Activated naive CD8-positive, alpha-beta T cell treated with anti-CD3 and anti-CD28 coated beads, Interleukin-2, amount 10 ng/mL, durations not matched to agents 7 days and 5 days (primary cell): ENCODE results near the gene KRT36. TPM values are rescaled to one million over a fixed set of nuclear protein-coding genes. Genes with fewer than 3 reads are reported as not detected.

Experiments used
- ATAC-seq: fragments of 150-1000 bp; cut with Tn5 transposase; one replicate; pipeline ENCODE4 v1.10.0; 2021; ENCODE audit warnings: low read depth, moderate library complexity
- POLR2A ChIA-PET: fragments of 350-600 bp; sonication (Branson Sonifier 250); formaldehyde crosslinking; loops from one replicate; lab custom pipeline; 2021; ENCODE audit warnings: antibody characterized with exemption; lab: Charles Lee
- DNase-seq: peaks from one replicate; pipeline ENCODE4 v3.0.0; 2021
- H3K27ac Mint-ChIP-seq: one replicate; pipeline ENCODE4 v1.8.0; 2022; ENCODE audit warnings: mild to moderate bottlenecking, mixed read lengths
- H3K27me3 Mint-ChIP-seq: one replicate; pipeline ENCODE4 v1.8.0; 2022; ENCODE audit warnings: mild to moderate bottlenecking, moderate library complexity, mixed read lengths
- H3K36me3 Mint-ChIP-seq: one replicate; pipeline ENCODE4 v1.8.0; 2021; ENCODE audit warnings: mild to moderate bottlenecking, mixed read lengths
- H3K4me1 Mint-ChIP-seq: one replicate; pipeline ENCODE4 v1.8.0; 2021; ENCODE audit warnings: mixed read lengths
- H3K4me3 Mint-ChIP-seq: one replicate; pipeline ENCODE4 v1.8.0; 2022; ENCODE audit warnings: mild to moderate bottlenecking, moderate library complexity, mixed read lengths
- H3K9me3 Mint-ChIP-seq: one replicate; pipeline ENCODE4 v1.8.0; 2021; ENCODE audit warnings: mixed read lengths
- total RNA-seq, 2 experiments: library from RNA; stranded (reverse); gene quantifications; one replicate each; pipeline ENCODE4 v1.2.3, GENCODE V29; 2021

Gene KRT36
- total RNA-seq, 2 experiments from 2014 or later: not detected

DNA sequence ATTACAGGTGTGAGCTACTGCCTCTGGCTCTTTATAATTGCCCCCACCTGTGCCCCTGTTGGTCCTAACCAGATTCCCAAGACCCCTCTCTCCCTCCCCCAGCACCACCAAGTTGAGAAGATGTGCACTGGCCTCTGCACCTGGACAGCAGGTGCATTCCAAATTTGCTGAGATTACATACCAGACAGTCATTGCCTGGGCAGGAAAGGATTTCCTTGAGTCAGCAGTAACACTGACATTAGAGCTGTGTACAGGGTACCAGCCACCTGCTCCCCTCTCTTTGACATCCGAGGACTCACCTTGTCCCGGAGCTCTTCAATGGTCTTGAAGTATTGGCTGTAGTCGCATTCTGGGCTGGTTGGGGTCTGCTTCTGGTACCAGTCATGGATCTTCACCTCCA is 28.3 kb upstream of the KRT36 start:
- H3K27me3 Mint-ChIP-seq: no peaks in the 10 kb centered on the region
- ATAC-seq (no peak), DNase-seq (no peak)
- H3K4me1 Mint-ChIP-seq: no peaks in the 10 kb centered on the region
- POLR2A ChIA-PET: no interaction called here
- no peak overlapping the region for H3K4me3 Mint-ChIP-seq
- H3K9me3 Mint-ChIP-seq: no peaks in the 10 kb centered on the region
- H3K27ac Mint-ChIP-seq: no peak overlapping the region
- H3K36me3 Mint-ChIP-seq: no peaks in the 10 kb centered on the region

DNA sequence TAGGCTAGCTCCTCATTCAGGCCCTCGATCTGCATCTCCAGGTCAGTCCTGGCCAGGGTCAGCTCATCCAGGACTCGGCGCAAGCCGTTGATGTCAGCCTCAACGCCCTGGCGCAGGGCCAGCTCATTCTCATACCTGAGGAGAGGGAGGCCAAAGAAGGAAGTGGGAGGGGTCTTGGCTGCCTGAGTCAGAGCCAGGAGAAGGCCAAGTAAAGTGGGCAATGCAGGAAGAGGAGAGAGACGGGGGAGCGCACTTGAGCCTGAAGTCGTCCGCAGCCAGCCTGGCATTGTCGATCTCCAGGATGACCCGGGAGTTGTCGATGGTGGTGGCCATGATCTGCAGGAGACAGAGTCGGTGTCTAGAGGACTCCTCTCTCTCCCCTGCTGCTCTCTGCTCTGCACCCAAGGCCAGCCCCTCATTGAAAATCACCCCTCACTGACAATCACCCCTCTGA is 27.1 kb upstream of the KRT36 start:
- H3K36me3 Mint-ChIP-seq: no peaks in the 10 kb centered on the region
- no peak for DNase-seq
- no peak for ATAC-seq
- H3K27me3 Mint-ChIP-seq: peaks cover 2% of the 10 kb centered on the region
- POLR2A ChIA-PET: no interaction called here
- no peaks in the 10 kb centered on the region for H3K9me3 Mint-ChIP-seq
- no peak overlapping the region for H3K4me3 Mint-ChIP-seq
- no peak overlapping the region for H3K27ac Mint-ChIP-seq
- H3K4me1 Mint-ChIP-seq: no peaks in the 10 kb centered on the region

DNA sequence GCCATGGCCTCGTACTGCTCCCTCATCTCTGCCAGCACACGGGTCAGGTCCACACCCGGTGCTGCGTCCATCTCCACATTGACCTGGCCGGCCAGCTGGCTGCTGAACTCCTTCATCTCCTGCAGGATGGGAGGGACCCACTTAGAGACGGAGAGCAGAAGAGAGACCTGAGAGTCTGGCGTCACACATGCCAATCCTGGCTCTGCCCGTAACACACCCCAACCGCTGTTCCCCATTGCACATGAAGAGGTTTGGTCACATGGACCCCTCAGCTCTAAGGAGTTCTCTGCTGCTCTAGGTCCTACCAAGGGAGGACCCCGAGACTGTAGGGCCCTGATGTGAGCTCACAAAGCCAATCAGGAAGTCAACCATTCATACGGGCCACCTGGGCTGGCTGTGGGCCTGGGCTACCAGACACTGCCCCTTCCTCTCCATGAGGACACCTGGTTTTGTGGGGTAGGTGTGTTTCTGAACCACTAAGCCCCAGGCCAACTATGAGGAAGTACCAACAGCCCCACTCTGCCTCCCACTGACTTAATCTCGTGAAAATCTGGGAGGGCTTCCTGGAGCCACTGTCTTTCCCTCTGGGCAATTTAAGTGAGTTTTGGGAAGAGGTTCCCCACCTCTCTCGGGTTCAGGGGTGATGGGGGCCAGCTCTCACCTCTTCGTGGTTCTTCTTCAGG is 26.6 kb upstream of the KRT36 start:
- no peaks in the 10 kb centered on the region for H3K36me3 Mint-ChIP-seq
- H3K9me3 Mint-ChIP-seq: no peaks in the 10 kb centered on the region
- H3K27me3 Mint-ChIP-seq: peaks cover 2% of the 10 kb centered on the region
- H3K27ac Mint-ChIP-seq: no peak overlapping the region
- no peaks in the 10 kb centered on the region for H3K4me1 Mint-ChIP-seq
- DNase-seq (no peak), ATAC-seq (no peak)
- POLR2A ChIA-PET: no interaction called here
- no peak overlapping the region for H3K4me3 Mint-ChIP-seq

DNA sequence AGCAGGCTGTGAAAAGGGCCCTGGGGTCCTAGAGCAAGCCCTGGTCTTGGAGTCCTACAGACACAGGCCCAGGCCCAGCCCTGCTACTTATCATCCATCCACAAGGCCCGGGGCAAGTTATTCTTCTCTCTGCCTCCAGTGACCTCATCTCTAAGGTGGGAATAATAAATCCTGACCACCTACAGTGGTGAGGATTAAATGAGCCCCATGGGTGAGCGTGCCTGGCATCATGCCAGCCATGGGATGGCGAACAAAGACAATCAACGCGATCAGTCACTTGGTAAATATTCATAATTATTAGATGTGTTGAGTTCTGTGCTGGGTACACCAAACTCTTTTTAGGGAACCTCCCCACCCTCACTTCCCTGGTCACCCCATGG is 23.4 kb upstream of the KRT36 start:
- H3K9me3 Mint-ChIP-seq: no peaks in the 10 kb centered on the region
- ATAC-seq: no peak
- H3K36me3 Mint-ChIP-seq: no peaks in the 10 kb centered on the region
- POLR2A ChIA-PET: no interaction called here
- no peak overlapping the region for H3K4me3 Mint-ChIP-seq
- DNase-seq: no peak
- no peaks in the 10 kb centered on the region for H3K4me1 Mint-ChIP-seq
- peaks cover 2% of the 10 kb centered on the region for H3K27me3 Mint-ChIP-seq
- no peak overlapping the region for H3K27ac Mint-ChIP-seq

DNA sequence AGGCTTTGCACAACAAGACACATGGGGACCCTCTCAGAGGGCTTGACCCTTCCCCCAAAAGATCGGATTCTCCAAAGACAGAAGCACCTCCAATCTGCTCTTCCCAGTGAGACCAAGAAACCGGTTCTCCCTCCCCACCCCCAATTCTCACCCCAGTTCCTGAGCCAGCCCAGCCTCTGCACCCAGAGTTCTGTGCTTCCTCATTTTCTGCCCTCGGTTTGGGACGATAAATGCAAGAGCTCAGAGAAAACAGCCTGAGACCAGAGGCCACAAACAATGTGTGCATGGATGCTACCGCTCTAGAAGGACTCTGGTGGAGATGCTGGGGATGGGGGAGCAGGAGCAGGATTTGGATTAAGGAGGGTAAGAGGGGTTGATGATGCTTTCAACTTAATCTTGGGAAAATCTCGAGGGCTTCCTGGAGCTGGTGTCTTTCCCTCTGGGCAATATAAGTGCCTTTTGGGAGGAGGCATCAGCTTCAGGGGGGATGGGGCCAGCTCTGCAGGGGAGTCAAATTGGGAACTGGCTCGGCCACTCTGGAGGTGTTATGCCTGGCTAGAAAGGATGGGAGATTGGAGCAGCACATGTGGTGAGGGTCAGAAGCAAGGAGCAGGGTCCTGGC is 22.9 kb upstream of the KRT36 start:
- no peaks in the 10 kb centered on the region for H3K9me3 Mint-ChIP-seq
- no peaks in the 10 kb centered on the region for H3K36me3 Mint-ChIP-seq
- DNase-seq (no peak), ATAC-seq (no peak)
- H3K27ac Mint-ChIP-seq: no peak overlapping the region
- H3K27me3 Mint-ChIP-seq: peaks cover 2% of the 10 kb centered on the region
- POLR2A ChIA-PET: no interaction called here
- no peak overlapping the region for H3K4me3 Mint-ChIP-seq
- H3K4me1 Mint-ChIP-seq: no peaks in the 10 kb centered on the region

DNA sequence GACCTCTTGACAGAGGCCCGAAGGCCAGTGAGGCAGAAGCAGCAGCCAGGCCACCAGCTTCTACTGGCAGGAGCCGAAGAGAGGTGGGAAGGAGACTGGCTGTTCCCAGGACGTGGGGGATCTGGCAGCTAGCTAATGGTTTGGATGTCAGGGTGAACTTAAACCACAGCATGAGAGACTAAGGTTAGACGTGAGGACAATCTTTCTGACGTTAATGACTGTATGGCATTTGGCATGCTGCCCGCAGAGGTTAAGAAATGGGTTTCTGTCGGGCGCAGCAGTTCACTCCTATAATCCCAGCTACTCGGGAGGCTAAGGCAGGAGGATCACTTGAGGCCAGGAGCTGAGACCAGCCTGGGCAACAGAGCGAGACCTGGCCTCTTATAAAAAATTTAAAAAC is 22.0 kb upstream of the KRT36 start:
- Mint-ChIP-seq H3K36me3 (no peaks in the 10 kb centered on the region), H3K4me3 (no peak overlapping the region), H3K9me3 (no peaks in the 10 kb centered on the region), H3K4me1 (no peaks in the 10 kb centered on the region), H3K27ac (no peak overlapping the region), H3K27me3 (peaks cover 2% of the 10 kb centered on the region)
- DNase-seq: no peak
- ATAC-seq: no peak
- POLR2A ChIA-PET: no interaction called here

DNA sequence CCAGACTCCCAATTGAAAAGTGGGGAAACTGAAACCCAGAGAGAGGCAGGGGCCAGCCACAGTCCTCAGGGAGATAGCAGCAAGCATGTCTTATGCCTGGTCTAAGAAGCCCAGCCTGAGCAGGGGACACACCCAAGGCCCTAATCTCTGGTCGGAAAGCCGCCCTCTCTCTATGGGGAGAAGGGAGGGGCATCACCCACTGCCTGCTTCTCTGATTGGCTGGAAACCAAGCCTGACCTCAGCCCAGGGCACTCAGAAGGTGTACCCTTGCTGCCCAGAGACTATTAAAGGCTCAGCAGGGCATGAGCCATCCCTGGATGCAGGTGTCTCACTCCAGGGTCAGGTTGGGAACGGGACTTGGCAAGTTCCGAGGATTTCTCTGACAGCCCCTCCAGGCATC is 21.4 kb upstream of the KRT36 start:
- no peak for ATAC-seq
- no peak for DNase-seq
- Mint-ChIP-seq H3K27ac (no peak overlapping the region), H3K4me3 (no peak overlapping the region), H3K9me3 (no peaks in the 10 kb centered on the region), H3K27me3 (peaks cover 2% of the 10 kb centered on the region), H3K4me1 (no peaks in the 10 kb centered on the region), H3K36me3 (no peaks in the 10 kb centered on the region)
- POLR2A ChIA-PET: no interaction called here

DNA sequence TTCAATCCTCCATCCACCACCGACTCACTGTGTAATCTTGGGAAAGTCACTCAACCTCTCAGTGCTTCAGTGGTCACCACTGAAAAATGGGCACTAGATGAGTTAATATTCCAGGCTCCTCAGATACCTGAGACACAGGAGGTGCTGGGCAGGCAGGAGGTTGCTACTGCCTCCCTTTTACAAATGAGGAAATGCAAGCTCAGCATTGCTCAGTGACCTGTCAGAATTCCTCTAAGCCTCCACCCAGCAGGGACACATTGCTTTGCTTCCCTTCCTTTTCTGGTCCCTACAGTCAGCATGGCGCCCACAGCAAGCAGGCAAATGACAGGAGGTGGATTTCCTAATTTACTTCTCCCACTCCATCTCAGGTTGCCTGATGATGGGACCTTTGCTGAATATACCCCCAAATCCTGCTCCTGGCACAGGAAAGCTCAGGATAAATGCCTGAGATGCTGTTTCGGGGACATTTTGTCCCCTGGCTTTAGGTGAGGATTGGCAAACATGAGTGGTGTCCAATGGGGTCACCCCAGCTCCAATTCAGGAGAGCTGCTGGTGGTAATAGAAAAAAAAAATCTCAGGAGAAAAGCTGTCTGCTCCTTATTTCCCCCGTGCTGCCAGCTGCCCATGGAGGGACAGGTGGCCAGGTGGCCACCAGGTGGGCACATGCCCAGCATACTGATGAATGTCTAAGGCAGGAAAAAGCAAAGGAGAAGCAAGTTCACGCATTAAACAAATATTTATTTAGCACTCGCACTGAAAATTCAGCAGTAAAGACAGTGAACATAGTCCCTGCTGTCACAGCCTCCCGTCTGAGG is 20.7 kb upstream of the KRT36 start:
- Mint-ChIP-seq H3K27me3 (peaks cover 2% of the 10 kb centered on the region), H3K36me3 (no peaks in the 10 kb centered on the region), H3K4me3 (no peak overlapping the region), H3K4me1 (no peaks in the 10 kb centered on the region), H3K27ac (no peak overlapping the region), H3K9me3 (no peaks in the 10 kb centered on the region)
- POLR2A ChIA-PET: no interaction called here
- no peak for DNase-seq
- ATAC-seq: no peak

DNA sequence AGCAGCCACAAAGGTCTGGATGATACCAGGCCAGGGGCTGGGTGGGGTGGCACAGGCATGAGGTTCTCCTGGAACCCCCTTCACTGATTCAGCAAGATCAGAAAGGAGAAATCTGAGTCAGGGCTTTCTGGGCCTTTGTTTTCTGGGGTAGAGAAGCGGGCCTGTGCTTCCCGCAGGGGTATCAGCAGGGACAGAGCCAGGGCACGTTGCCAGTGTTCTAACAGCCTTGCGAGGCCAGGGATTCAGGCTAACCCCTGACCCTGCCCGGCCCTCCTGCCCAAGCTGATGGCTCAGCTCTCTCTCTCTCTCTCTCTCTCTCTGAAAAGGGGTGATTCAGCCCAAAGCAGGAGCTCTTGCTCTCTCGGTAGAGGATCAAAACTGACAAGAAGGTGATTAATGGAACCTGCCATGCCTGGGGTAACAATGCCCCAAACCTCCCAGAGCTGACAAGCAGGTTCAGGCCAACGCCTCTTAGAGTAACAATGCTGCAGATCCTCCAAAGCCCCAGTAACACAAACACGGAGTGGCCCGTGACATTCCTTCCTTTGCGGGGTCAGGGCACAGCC is 17.7 kb upstream of the KRT36 start:
- Mint-ChIP-seq H3K27me3 (no peaks in the 10 kb centered on the region), H3K4me3 (no peak overlapping the region), H3K9me3 (no peaks in the 10 kb centered on the region), H3K36me3 (no peaks in the 10 kb centered on the region), H3K27ac (no peak overlapping the region), H3K4me1 (no peaks in the 10 kb centered on the region)
- ATAC-seq: no peak
- DNase-seq: no peak
- POLR2A ChIA-PET: no interaction called here

DNA sequence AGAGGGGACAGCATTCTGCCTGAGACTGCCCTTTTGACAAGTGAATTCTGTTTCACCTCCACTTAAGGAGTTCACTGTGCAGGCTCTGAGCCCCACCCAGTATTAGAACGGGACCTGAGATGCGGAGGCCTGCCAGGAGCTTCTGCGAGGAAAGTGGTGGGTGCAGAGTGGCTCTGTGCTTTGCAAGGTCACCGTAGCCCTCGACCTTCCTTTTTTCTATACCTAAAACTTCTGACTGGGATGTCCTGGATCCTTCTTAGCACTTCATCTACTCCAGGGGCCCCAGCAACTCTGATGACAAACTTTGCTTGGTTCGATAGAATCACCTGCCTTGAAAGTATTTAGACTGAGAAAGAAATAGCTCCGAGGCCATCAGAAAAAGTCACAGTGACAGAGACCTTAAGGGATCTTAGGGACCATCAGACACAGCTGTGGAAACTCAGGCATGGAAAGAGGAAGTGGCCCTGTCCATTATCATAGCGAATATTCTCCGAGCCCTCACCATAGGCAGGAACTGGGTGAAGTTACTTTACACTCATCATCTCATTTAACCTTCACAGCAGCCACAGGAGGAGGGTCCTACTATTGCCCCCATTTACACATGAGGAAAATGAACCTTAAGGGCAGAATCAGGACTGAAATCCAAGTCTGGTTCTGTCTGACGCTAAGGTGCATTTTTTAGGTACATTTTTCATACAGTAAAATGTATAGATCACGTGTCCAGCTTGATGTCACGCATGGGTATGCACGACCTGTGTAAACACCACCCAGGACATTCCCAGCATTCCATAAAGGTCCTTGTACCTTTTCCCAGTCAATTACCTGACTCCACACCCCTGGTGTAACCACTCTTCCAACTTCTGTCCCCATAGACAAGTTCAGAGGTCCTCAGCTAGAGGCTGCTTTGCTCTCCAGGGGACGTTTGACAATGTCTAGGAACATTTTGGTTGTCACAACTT is 16.4 kb upstream of the KRT36 start:
- no peaks in the 10 kb centered on the region for H3K9me3 Mint-ChIP-seq
- DNase-seq (no peak), ATAC-seq (no peak)
- no peaks in the 10 kb centered on the region for H3K36me3 Mint-ChIP-seq
- H3K27me3 Mint-ChIP-seq: no peaks in the 10 kb centered on the region
- POLR2A ChIA-PET: no interaction called here
- no peak overlapping the region for H3K4me3 Mint-ChIP-seq
- no peak overlapping the region for H3K27ac Mint-ChIP-seq
- no peaks in the 10 kb centered on the region for H3K4me1 Mint-ChIP-seq

DNA sequence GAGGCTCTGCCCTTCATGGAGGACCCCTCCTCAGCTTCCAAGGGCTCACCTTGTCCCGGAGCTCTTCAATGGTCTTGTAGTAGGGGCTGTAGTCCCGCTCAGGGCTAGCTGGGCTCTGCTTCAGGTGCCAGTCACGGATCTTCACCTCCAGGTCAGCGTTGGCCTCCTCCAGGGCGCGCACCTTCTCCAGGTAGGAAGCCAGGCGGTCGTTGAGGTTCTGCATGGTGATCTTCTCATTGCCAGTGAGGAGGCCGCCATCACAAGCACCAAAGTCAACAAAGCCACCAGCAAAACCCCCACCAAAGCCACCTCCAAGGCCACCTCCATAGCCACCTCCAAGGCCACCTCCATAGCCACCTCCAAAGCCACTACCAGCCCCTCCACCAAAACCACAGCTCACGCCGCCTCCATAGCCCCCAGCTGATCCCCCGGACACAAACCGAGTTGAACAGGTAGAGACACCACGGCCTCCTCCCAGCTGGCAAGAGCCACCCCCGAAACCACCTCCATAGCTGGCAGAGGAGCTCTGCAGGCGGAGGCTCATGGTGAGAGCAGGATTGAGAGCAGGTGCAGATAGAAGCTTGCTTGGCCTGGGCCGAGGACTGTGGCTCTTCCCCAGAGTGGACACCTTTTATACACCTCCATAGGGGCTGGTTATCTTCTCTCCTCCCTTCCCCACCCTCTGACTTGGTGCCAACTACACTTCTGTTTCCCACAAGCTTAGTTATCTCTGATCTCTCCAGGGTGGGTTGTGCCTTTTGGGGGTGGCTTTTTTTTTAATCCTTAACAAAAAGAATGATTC is 15.5 kb upstream of the KRT36 start, which contains the start of gene KRT13:
Gene KRT13 (minus strand): TSS at position 606 of the 802 bp plus-strand sequence. CDS start 62 bp downstream, at position 544.
- DNase-seq (no peak), ATAC-seq (no peak)
- no peaks in the 10 kb centered on the region for H3K27me3 Mint-ChIP-seq
- H3K27ac Mint-ChIP-seq: no peak within 1 kb of the TSS
- no peaks in the 10 kb centered on the region for H3K4me1 Mint-ChIP-seq
- H3K36me3 Mint-ChIP-seq: no peaks in the 10 kb centered on the region
- POLR2A ChIA-PET: no interaction called here
- no peaks in the 10 kb centered on the region for H3K9me3 Mint-ChIP-seq
- H3K4me3 Mint-ChIP-seq: no peak within 1 kb of the TSS

DNA sequence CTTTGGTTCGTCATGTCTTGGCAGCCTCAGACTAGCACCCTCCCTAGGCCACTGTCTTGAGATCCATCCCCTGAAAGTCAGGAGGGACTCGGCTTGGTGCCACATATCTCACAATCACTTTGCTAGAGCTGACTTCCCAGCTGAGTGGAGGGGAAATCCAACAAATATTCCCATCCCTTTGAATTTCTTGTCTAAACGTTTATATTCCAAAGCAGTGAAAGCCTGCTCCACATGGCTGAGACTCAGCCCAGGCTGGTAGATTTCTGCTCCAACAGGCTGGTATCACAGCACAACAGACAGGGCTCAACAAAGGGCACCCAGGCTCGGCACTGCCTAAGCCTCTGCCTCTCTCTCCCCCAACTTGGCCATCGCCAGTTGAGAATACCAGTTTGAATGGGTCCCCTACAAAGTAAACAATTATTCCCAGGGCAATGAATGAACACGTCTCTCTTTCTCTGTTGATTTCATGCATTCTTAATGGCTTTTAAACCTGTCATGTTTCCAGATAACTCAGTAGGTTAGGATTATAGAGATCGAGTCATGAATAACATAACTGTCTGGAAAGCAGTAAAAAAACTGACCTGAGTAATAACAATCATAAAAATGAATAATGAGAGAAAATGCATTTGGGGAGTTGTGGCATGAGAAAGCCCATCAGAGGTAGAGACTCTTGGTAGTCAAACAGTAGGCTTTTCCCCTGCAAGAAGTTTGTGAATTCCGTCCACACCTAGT is 14.7 kb upstream of the KRT36 start:
- Mint-ChIP-seq H3K27me3 (no peaks in the 10 kb centered on the region), H3K36me3 (no peaks in the 10 kb centered on the region), H3K4me1 (peaks cover 4% of the 10 kb centered on the region), H3K27ac (no peak overlapping the region), H3K4me3 (no peak overlapping the region), H3K9me3 (no peaks in the 10 kb centered on the region)
- DNase-seq: no peak
- POLR2A ChIA-PET: no interaction called here
- no peak for ATAC-seq
